GM13977 (cell line): ENCODE measurements around the gene CDC20B.
"Not testable (repeated sequence)": the region's sequence is repeated elsewhere in the genome, so short reads cannot be mapped to it uniquely, and the experiment has no call there.

Experiments
- DNase-seq: peaks from one replicate; pipeline ENCODE4 v3.0.0; 2012; ENCODE audit warnings: low spot score
- in situ Hi-C: fragments of 300-500 bp; cut with MboI; formaldehyde crosslinking; loops from one replicate; pipeline ENCODE4 v1.12.0; 2022; ENCODE audit warnings: low sequenced_read_pairs, low pct_unique_long_range_greater_than_20kb, mixed read lengths, inconsistent platforms; ENCODE audit not compliant: unreplicated experiment
- TF ChIP-seq, protein P1 (sequence below): IDR thresholded peaks from 2 replicates; pipeline ENCODE4 v1.5.1; 2012; ENCODE audit warnings: mild to moderate bottlenecking, control low read depth; ENCODE audit not compliant: insufficient read depth; ENCODE audit errors: extremely low read depth, missing control alignments

Gene CDC20B

DNA sequence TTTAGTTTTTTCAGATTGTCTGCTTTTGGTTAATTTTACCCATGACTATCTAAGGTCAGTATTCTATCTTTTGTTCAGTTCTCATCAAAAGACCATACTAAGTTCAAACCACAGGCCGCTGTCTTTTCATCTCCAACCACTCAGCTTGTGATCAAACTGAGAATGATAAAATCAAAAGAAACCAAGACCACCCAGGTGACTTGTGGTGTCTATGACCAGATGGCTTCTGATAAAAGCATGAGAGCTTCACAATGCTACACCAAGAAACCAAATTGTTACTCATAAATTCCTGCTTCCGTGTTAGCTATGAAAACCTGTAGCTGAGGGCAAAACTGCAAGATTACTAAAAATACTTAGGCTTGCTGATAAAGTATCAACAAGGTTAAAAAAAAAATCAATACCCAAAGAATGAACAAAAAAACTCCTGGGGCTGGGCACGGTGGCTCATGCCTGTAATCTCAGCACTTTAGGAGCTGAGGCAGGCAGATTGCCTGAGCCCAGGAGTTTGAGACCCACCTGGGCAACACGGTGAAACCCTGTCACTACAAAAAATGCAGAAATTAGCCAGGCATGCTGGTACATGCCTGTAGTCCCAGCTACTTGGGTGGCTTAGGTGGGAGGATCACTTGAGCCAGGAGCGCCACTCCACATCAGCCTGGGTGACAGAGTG, 38.8 kb downstream of the CDC20B start:
- TF ChIP-seq, protein P1, sequence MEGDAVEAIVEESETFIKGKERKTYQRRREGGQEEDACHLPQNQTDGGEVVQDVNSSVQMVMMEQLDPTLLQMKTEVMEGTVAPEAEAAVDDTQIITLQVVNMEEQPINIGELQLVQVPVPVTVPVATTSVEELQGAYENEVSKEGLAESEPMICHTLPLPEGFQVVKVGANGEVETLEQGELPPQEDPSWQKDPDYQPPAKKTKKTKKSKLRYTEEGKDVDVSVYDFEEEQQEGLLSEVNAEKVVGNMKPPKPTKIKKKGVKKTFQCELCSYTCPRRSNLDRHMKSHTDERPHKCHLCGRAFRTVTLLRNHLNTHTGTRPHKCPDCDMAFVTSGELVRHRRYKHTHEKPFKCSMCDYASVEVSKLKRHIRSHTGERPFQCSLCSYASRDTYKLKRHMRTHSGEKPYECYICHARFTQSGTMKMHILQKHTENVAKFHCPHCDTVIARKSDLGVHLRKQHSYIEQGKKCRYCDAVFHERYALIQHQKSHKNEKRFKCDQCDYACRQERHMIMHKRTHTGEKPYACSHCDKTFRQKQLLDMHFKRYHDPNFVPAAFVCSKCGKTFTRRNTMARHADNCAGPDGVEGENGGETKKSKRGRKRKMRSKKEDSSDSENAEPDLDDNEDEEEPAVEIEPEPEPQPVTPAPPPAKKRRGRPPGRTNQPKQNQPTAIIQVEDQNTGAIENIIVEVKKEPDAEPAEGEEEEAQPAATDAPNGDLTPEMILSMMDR: no peak
- no peak for DNase-seq
- in situ Hi-C loops: no loop called here

DNA sequence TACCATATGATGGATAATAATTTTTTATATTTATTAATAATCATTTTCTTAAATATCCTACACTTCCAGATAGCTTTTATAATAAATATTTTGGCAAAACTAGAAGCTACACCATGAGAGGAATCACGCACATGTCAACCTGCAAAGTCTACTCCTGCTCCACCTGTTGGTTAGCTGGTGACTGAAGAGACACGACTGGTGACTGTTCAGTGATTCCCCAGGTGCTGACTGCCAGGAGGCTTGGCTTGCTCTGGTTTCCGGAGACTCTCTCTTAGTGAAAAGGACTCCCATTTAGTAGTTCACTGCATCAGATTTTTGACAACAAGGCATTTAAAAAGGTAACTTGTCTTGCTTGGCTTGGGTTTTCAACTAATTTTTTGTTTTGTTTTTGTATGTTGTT, 49.6 kb downstream of the CDC20B start:
- in situ Hi-C loops: no loop called here
- DNase-seq: no peak
- TF ChIP-seq, protein P1: no peak

DNA sequence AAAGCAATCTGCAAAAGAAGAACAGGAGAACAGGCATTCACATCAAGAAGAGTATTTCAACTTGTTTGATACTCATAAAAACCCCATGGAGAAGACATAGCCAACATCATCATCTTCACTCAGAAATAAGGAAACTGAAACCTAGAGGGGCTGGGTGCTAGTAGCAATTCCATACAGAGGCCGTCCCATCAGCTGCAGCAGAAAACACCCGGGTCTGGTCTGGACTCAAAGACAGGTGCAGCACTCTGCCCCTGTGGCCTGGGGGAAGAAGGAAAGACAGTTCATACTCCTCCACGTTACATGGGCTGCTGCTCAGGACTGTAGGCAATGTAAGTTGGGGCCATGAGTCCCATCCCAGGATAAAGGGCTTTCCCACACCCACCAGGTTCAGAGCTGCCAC, 58.9 kb downstream of the CDC20B start:
- no peak for DNase-seq
- TF ChIP-seq, protein P1: no peak
- in situ Hi-C loops: no loop called here

DNA sequence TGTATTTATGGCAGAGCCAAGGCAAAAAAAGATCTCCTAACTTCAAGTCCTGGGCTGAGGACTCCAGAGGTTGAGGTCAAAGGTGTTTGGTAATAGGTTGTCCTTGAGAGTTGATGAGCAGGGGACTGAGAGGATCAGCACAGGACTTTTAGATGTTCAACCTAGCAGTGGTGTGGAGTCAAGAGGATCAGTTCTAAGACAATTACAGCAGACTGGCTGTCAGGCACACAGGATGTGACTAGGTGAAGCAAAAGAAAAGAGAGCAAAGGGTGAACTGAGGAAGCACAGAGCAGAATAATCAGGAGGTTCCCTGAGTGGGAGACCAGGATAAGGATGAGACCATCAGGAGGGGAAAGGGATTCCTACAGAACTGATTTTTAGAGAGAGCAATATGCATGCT, 59.6 kb downstream of the CDC20B start:
- no peak for DNase-seq
- TF ChIP-seq, protein P1: no peak
- in situ Hi-C loops: no loop called here

DNA sequence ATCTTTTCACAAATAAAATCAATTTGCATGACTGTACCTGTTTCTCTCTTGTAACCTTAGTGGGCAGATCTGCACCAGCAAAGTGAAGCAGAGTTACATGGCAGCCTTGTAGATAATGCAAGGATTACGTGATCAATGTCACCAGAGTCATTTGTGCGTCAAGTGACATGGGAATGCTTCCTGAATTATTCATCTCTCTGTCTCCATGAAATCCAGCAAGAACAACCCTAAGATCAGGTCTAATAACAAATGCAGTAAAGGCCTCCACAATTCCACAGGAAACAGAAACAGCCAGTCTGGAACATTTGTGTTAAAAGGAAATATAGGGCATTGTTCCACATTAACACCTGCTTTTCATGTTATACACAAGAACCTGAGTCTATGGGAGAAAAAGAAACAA, 62.8 kb downstream of the CDC20B start:
- DNase-seq: no peak
- in situ Hi-C loops: no loop called here
- TF ChIP-seq, protein P1: no peak

DNA sequence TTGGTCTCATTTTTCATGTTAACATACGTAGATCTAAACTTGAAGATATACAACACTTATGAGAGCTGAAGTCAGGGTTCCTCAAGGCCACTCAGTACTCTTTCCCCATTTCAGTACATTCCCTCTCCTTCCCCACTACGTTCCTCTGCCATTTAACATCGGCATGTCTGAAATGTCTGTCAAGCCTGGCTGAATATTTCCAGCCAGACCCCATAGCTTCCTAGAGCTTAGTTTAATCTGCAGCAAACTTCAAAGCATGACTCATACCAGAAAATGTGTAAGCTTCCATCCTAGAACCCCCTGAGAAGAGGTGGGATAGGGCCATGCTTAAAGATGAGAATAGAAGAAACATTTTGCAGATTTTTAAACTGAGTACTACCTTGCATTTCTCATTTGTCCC, 64.3 kb downstream of the CDC20B start:
- TF ChIP-seq, protein P1: no peak
- in situ Hi-C loops: no loop called here
- no peak for DNase-seq

DNA sequence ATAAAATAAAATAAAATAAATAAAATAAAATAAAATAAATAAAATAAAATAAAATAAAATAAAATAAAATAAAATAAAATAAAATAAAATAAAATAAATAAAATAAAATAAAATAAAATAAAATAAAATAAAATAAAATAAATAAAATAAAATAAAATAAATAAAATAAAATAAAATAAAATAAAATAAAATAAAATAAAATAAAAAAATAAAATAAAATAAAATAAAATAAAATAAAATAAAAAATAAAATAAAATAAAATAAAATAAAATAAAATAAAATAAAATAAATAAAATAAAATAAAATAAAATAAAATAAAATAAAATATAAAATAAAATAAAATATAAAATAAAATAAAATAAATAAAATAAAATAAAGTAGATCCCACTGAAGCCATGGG, 67.0 kb downstream of the CDC20B start:
- in situ Hi-C loops, DNase-seq: not testable (repeated sequence)
